SK-N-SH (cell line): ENCODE data around the gene TMEM117. TPM values are rescaled to one million over a fixed set of nuclear protein-coding genes. Genes with fewer than 3 reads are reported as not detected.

ENCODE experiments used
- CTCF ChIA-PET: fragments of 300-600, 350-600 bp; formaldehyde crosslinking; extraction: SDS; loops from one replicate; lab custom pipeline; 2021; lab: Yijun Ruan, JAX
- POLR2A ChIA-PET: fragments of 350-600 bp; sonication (Branson Sonifier 250); formaldehyde crosslinking; extraction: SDS; loops from one replicate; lab custom pipeline; 2020; ENCODE audit warnings: antibody characterized with exemption, inconsistent platforms; lab: Yijun Ruan, JAX
- DNase-seq: peaks from one replicate; pipeline ENCODE4 v3.0.0; 2012
- H2AFZ ChIP-seq: fragments of 200-600 bp; sonication (generic); 2 replicates; pipeline ENCODE4 v1.8.1; 2016; ENCODE audit warnings: antibody characterized with exemption, mild to moderate bottlenecking, low read depth
- H3F3A ChIP-seq: fragments of 200-600 bp; sonication (generic); replicated peaks from 2 replicates; pipeline ENCODE3; 2016; ENCODE audit warnings: antibody characterized with exemption, mild to moderate bottlenecking; ENCODE audit not compliant: insufficient read depth
- H3K27ac ChIP-seq, 2 experiments: fragments of 200-500 bp in 1 of 2; fragments of 200-600 bp in 1 of 2; sonication (Bioruptor generic) in 1 of 2; sonication (generic), shearing (Covaris generic) in 1 of 2; 2 replicates each; pipeline versions ENCODE4 v1.5.1 to v1.6.1; 2014 to 2016; ENCODE audit warnings: low read depth in 2 of 2, inconsistent platforms in 1 of 2, low read length in 1 of 2, mild to moderate bottlenecking in 1 of 2, mixed read lengths in 1 of 2
- H3K27me3 ChIP-seq: fragments of 200-600 bp; sonication (generic), shearing (Covaris generic); 2 replicates; pipeline ENCODE4 v1.6.1; 2016; ENCODE audit warnings: mixed run types; ENCODE audit not compliant: insufficient read depth
- H3K36me3 ChIP-seq, 2 experiments: fragments of 200-500 bp in 1 of 2; fragments of 200-600 bp in 1 of 2; sonication (Bioruptor generic) in 1 of 2; sonication (generic) in 1 of 2; replicated peaks in 1 of 2; 2 replicates each; pipeline versions ENCODE3 to v1.5.1; 2014 to 2016; ENCODE audit warnings: low read length in 1 of 2, mild to moderate bottlenecking in 1 of 2; ENCODE audit not compliant: insufficient read depth in 2 of 2, control insufficient read depth in 1 of 2
- H3K4me1 ChIP-seq, 2 experiments: fragments of 200-500 bp in 1 of 2; fragments of 200-600 bp in 1 of 2; sonication (Bioruptor generic) in 1 of 2; sonication (generic), shearing (Covaris generic) in 1 of 2; 2 replicates each; pipeline versions ENCODE4 v1.5.1 to v1.6.1; 2014 to 2016; ENCODE audit warnings: low read depth in 1 of 2, low read length in 1 of 2, mixed run types in 1 of 2; ENCODE audit not compliant: insufficient read depth in 2 of 2, control insufficient read depth in 1 of 2
- H3K4me2 ChIP-seq: fragments of 200-600 bp; sonication (generic), shearing (Covaris generic); 2 replicates; pipeline ENCODE4 v1.6.1; 2017; ENCODE audit warnings: mixed run types
- H3K4me3 ChIP-seq, 2 experiments: fragments of 200-500 bp in 1 of 2; fragments of 200-600 bp in 1 of 2; sonication (Bioruptor generic) in 1 of 2; sonication (generic), shearing (Covaris generic) in 1 of 2; 2 replicates each; pipeline versions ENCODE4 v1.5.1 to v1.8.1; 2014 to 2016; ENCODE audit warnings: low read depth in 2 of 2, inconsistent platforms in 1 of 2, low read length in 1 of 2, mild to moderate bottlenecking in 1 of 2, mixed read lengths in 1 of 2, moderate library complexity in 1 of 2
- H3K79me2 ChIP-seq: fragments of 200-600 bp; sonication (generic); 2 replicates; pipeline ENCODE4 v1.8.1; 2017; ENCODE audit warnings: mild to moderate bottlenecking; ENCODE audit not compliant: insufficient read depth
- H3K9ac ChIP-seq: fragments of 200-600 bp; sonication (generic); 2 replicates; pipeline ENCODE4 v1.6.1; 2017; ENCODE audit warnings: mixed run types
- H3K9me2 ChIP-seq: fragments of 200-600 bp; sonication (generic); 2 replicates; pipeline ENCODE4 v1.6.1; 2017; ENCODE audit warnings: mixed run types
- H3K9me3 ChIP-seq: fragments of 200-600 bp; sonication (generic); 2 replicates; pipeline ENCODE4 v1.6.1; 2017; ENCODE audit warnings: mixed run types, mild to moderate bottlenecking, moderate library complexity
- H4K20me1 ChIP-seq: fragments of 200-600 bp; sonication (generic); 2 replicates; pipeline ENCODE4 v1.6.1; 2017; ENCODE audit warnings: mild to moderate bottlenecking, mixed run types; ENCODE audit not compliant: insufficient read depth
- FOSL2 ChIP-seq: IDR thresholded peaks from 2 replicates; pipeline ENCODE4 v1.4.0; 2012; ENCODE audit warnings: low read depth, mild to moderate bottlenecking, moderate library complexity, borderline replicate concordance
- FOXJ3 ChIP-seq: sonication (generic); formaldehyde crosslinking; IDR thresholded peaks from 2 replicates; pipeline ENCODE4 v1.5.1; 2020; ENCODE audit warnings: mild to moderate bottlenecking, missing genetic modification reagents
- FOXM1 ChIP-seq: IDR thresholded peaks from 2 replicates; pipeline ENCODE4 v1.4.0; 2012; ENCODE audit warnings: low read depth, mild to moderate bottlenecking
- IRF3 ChIP-seq: fragments of 150-350 bp; IDR thresholded peaks from 2 replicates; pipeline ENCODE4 v1.6.1; 2016; ENCODE audit warnings: mild to moderate bottlenecking, low read depth, low read length
- MAX ChIP-seq: IDR thresholded peaks from 2 replicates; pipeline ENCODE4 v1.4.0; 2012; ENCODE audit warnings: low read depth
- MEF2A ChIP-seq: IDR thresholded peaks from 2 replicates; pipeline ENCODE4 v1.4.0; 2012; ENCODE audit warnings: low read depth, borderline replicate concordance
- MXI1 ChIP-seq: IDR thresholded peaks from 2 replicates; pipeline ENCODE4 v1.6.1; 2012; ENCODE audit warnings: mild to moderate bottlenecking, low read depth, low read length, improper control_type of control experiment
- NFIC ChIP-seq: IDR thresholded peaks from 2 replicates; pipeline ENCODE4 v1.4.0; 2012; ENCODE audit warnings: borderline replicate concordance
- PBX3 ChIP-seq: IDR thresholded peaks from 2 replicates; pipeline ENCODE4; 2012
- POLR2AphosphoS5 ChIP-seq: IDR thresholded peaks from 2 replicates; pipeline ENCODE4 v1.6.1; 2012; ENCODE audit warnings: low read depth, low read length
- RAD21 ChIP-seq: IDR thresholded peaks from 2 replicates; pipeline ENCODE4 v1.6.1; 2012; ENCODE audit warnings: mild to moderate bottlenecking, low read length
- RCOR1 ChIP-seq: fragments of 150-350 bp; IDR thresholded peaks from 2 replicates; pipeline ENCODE4 v1.6.1; 2017; ENCODE audit warnings: antibody characterized with exemption, low read length
- REST ChIP-seq: IDR thresholded peaks from 2 replicates; pipeline ENCODE4 v1.6.1; 2012; ENCODE audit warnings: mild to moderate bottlenecking, low read depth, low read length, moderate library complexity
- RFX5 ChIP-seq: IDR thresholded peaks from 2 replicates; pipeline ENCODE4 v1.6.1; 2012; ENCODE audit warnings: mild to moderate bottlenecking, improper control_type of control experiment, low read length
- RXRA ChIP-seq: IDR thresholded peaks from 2 replicates; pipeline ENCODE4 v1.4.0; 2012; ENCODE audit warnings: low read depth, mild to moderate bottlenecking, borderline replicate concordance
- SIN3A ChIP-seq: IDR thresholded peaks from 2 replicates; pipeline ENCODE4 v1.6.1; 2012; ENCODE audit warnings: low read depth, mild to moderate bottlenecking, low read length, moderate library complexity, borderline replicate concordance
- SMC3 ChIP-seq: IDR thresholded peaks from 2 replicates; pipeline ENCODE4 v1.6.1; 2012; ENCODE audit warnings: low read depth, low read length, improper control_type of control experiment
- TEAD4 ChIP-seq: IDR thresholded peaks from 2 replicates; pipeline ENCODE4 v1.4.0; 2012; ENCODE audit warnings: mild to moderate bottlenecking, borderline replicate concordance; ENCODE audit not compliant: insufficient read depth
- USF1 ChIP-seq: IDR thresholded peaks from 2 replicates; pipeline ENCODE4 v1.4.0; 2012; ENCODE audit warnings: low read depth, borderline replicate concordance
- WGBS: methylation state at CpG from one replicate; pipeline ENCODE4 v1.1.6; 2017; ENCODE audit warnings: low lambda C conversion rate; 5-methylcytosine and 5-hydroxymethylcytosine counted together
- polyA plus RNA-seq, 3 experiments: library from polyadenylated mRNA; depleted of rRNA; stranded (reverse); fragments of >200 nt; gene quantifications; 2 replicates each; pipeline ENCODE4 v1.2.3, GENCODE V29; 2012

The TMEM117 gene
- polyA plus RNA-seq, 1 of the 3 experiments (the other 2 are of a cell fraction) = 0.81 TPM

GRCh38 chr12:44367916-44368315, 532.0 kb downstream of the TMEM117 start:
- no peaks in the 10 kb centered on the region for H4K20me1 ChIP-seq
- no peak overlapping the region for H3K4me2 ChIP-seq
- H3K36me3 ChIP-seq = no peaks in the 10 kb centered on the region
- H3K4me1 ChIP-seq = peaks cover 6 to 7% of the 10 kb centered on the region in 2 experiments; a peak in 2 of 4 replicates
- H3K27me3 ChIP-seq = no peaks in the 10 kb centered on the region
- H3K4me3 ChIP-seq = no peak overlapping the region
- POLR2A ChIA-PET = no interaction called here
- no peak overlapping the region for H3K9ac ChIP-seq
- no peaks in the 10 kb centered on the region for H3K9me3 ChIP-seq
- 45% methylated on average over 2 of the region's 2 CpGs for WGBS
- no peak overlapping the region for H2AFZ ChIP-seq
- no peaks in the 10 kb centered on the region for H3K79me2 ChIP-seq
- no peak overlapping the region for H3K27ac ChIP-seq
- no peaks in the 10 kb centered on the region for H3F3A ChIP-seq
- TF ChIP-seq RXRA = no peak
- no peak for TF ChIP-seq USF1
- no peak for TF ChIP-seq POLR2AphosphoS5
- TF ChIP-seq RAD21 = no peak
- TF ChIP-seq MXI1 = no peak
- TF ChIP-seq PBX3 = no peak
- no peak for TF ChIP-seq MAX
- TF ChIP-seq SMC3 = no peak
- no peak for TF ChIP-seq RFX5
- TF ChIP-seq FOXM1 = no peak
- TF ChIP-seq NFIC = no peak
- TF ChIP-seq TEAD4 = no peak
- no peak for TF ChIP-seq FOXJ3 (CRISPR knock-in tag)
- TF ChIP-seq MEF2A = no peak
- TF ChIP-seq IRF3 = no peak
- DNase-seq = no peak
- no peaks in the 10 kb centered on the region for H3K9me2 ChIP-seq
- CTCF ChIA-PET = no interaction called here

GRCh38 chr12:44369998-44370397, 534.1 kb downstream of the TMEM117 start:
- no peak overlapping the region for H3K4me2 ChIP-seq
- H3K36me3 ChIP-seq = no peaks in the 10 kb centered on the region
- CTCF ChIA-PET = interaction anchor here (1.0 kb wide), 1 partner anchor 8 kb away, joined by 3 read pairs; no protein-coding TSS in a partner anchor
- H2AFZ ChIP-seq = no peak overlapping the region
- no peak overlapping the region for H3K27ac ChIP-seq
- no peaks in the 10 kb centered on the region for H3K9me3 ChIP-seq
- H3K27me3 ChIP-seq = no peaks in the 10 kb centered on the region
- no peak for DNase-seq
- H3K4me1 ChIP-seq = peaks cover 7 to 10% of the 10 kb centered on the region in 2 experiments; a peak in 2 of 4 replicates
- H3K9ac ChIP-seq = no peak overlapping the region
- no peaks in the 10 kb centered on the region for H4K20me1 ChIP-seq
- H3K4me3 ChIP-seq = no peak overlapping the region
- WGBS = 92% methylated on average over 1 of the region's 1 CpG
- H3K9me2 ChIP-seq = no peaks in the 10 kb centered on the region
- POLR2A ChIA-PET = no interaction called here
- H3F3A ChIP-seq = no peaks in the 10 kb centered on the region
- no peaks in the 10 kb centered on the region for H3K79me2 ChIP-seq
- no peak for TF ChIP-seq IRF3
- TF ChIP-seq FOXM1 = no peak
- TF ChIP-seq SIN3A = no peak
- TF ChIP-seq FOSL2 = no peak
- TF ChIP-seq REST = no peak
- no peak for TF ChIP-seq RCOR1
- TF ChIP-seq RAD21 = no peak
- no peak for TF ChIP-seq RFX5
- no peak for TF ChIP-seq MAX
